SK-N-SH treated with all-trans-retinoic acid at 6 μM for 48 hours (cell line): ENCODE measurements around the gene UBE2E3.

Source experiments
- ARNTL ChIP-seq: fragments of 450-650 bp; formaldehyde crosslinking; IDR thresholded peaks from 2 replicates; pipeline ENCODE4 v1.5.0; 2020; ENCODE audit warnings: low read depth, mild to moderate bottlenecking, moderate library complexity, borderline replicate concordance
- CSDC2 ChIP-seq: fragments of 250-450 bp; sonication (Bioruptor Pico); IDR thresholded peaks from 2 replicates; pipeline ENCODE4 v1.5.0; 2020; ENCODE audit warnings: mild to moderate bottlenecking, moderate library complexity
- CSRNP3 ChIP-seq: fragments of 250-450 bp; sonication (Bioruptor Pico); IDR thresholded peaks from 2 replicates; pipeline ENCODE4 v1.5.1; 2021; ENCODE audit warnings: mild to moderate bottlenecking, moderate library complexity
- GLIS3 ChIP-seq: fragments of 250-450 bp; sonication (Bioruptor Pico); IDR thresholded peaks from 2 replicates; pipeline ENCODE4 v1.5.0; 2020; ENCODE audit warnings: mild to moderate bottlenecking, moderate library complexity
- PATZ1 ChIP-seq: fragments of 250-450 bp; sonication (Bioruptor Pico); IDR thresholded peaks from 2 replicates; pipeline ENCODE4 v1.8.0; 2020; ENCODE audit warnings: mild to moderate bottlenecking, moderate library complexity, borderline replicate concordance
- PPARA ChIP-seq: fragments of 250-450 bp; sonication (Bioruptor Pico); IDR thresholded peaks from 2 replicates; pipeline ENCODE4 v1.5.0; 2020; ENCODE audit warnings: mild to moderate bottlenecking, borderline replicate concordance
- RARB ChIP-seq: fragments of 250-450 bp; sonication (Bioruptor Pico); IDR thresholded peaks from 2 replicates; pipeline ENCODE4 v1.8.0; 2021; ENCODE audit warnings: mild to moderate bottlenecking, moderate library complexity
- SNAI2 ChIP-seq: fragments of 250-450 bp; sonication (Bioruptor Pico); IDR thresholded peaks from 2 replicates; pipeline ENCODE4 v1.5.0; 2020; ENCODE audit warnings: mild to moderate bottlenecking, moderate library complexity
- TCF4 ChIP-seq: fragments of 250-450 bp; sonication (Bioruptor Pico); IDR thresholded peaks from 2 replicates; pipeline ENCODE4 v1.8.0; 2021; ENCODE audit warnings: mild to moderate bottlenecking, moderate library complexity, borderline replicate concordance
- TOX ChIP-seq: fragments of 250-450 bp; sonication (Bioruptor Pico); IDR thresholded peaks from 2 replicates; pipeline ENCODE4 v1.8.0; 2021; ENCODE audit warnings: mild to moderate bottlenecking, moderate library complexity, borderline replicate concordance
- ZC3H10 ChIP-seq: fragments of 250-450 bp; sonication (Bioruptor Pico); IDR thresholded peaks from 2 replicates; pipeline ENCODE4 v1.5.1; 2021; ENCODE audit warnings: mild to moderate bottlenecking, moderate library complexity
- ZFP3 ChIP-seq: fragments of 250-450 bp; sonication (Bioruptor Pico); IDR thresholded peaks from 2 replicates; pipeline ENCODE4 v1.5.0; 2020; ENCODE audit warnings: mild to moderate bottlenecking, moderate library complexity
- ZNF565 ChIP-seq: fragments of 450-650 bp; formaldehyde crosslinking; conservative IDR thresholded peaks from 2 replicates; pipeline ENCODE4 v1.5.0; 2020; ENCODE audit warnings: low read depth, mild to moderate bottlenecking, moderate library complexity

- TF ChIP-seq ZC3H10 (CRISPR knock-in tag) (no peak), ZNF565 (CRISPR knock-in tag) (no peak), ARNTL (CRISPR knock-in tag) (no peak), GLIS3 (no peak), RARB (CRISPR knock-in tag) (no peak), ZFP3 (CRISPR knock-in tag) (no peak), TOX (no peak), TCF4 (CRISPR knock-in tag) (no peak), CSRNP3 (CRISPR knock-in tag) (no peak), PATZ1 (CRISPR knock-in tag) (no peak), PPARA (CRISPR knock-in tag) (no peak), SNAI2 (CRISPR knock-in tag) (no peak), CSDC2 (no peak)
Observed at GRCh38 chr2:180999274-180999964, 19.0 kb downstream of the UBE2E3 start.
